ENCODE measurements around the gene CDC37. TPM values are rescaled to one million over a fixed set of nuclear protein-coding genes. Genes with fewer than 3 reads are reported as not detected.

Gene CDC37
- 239 and 271 TPM in 2 replicates for total RNA-seq (2014; rRNA removed; shearing (Covaris generic))

DNA sequence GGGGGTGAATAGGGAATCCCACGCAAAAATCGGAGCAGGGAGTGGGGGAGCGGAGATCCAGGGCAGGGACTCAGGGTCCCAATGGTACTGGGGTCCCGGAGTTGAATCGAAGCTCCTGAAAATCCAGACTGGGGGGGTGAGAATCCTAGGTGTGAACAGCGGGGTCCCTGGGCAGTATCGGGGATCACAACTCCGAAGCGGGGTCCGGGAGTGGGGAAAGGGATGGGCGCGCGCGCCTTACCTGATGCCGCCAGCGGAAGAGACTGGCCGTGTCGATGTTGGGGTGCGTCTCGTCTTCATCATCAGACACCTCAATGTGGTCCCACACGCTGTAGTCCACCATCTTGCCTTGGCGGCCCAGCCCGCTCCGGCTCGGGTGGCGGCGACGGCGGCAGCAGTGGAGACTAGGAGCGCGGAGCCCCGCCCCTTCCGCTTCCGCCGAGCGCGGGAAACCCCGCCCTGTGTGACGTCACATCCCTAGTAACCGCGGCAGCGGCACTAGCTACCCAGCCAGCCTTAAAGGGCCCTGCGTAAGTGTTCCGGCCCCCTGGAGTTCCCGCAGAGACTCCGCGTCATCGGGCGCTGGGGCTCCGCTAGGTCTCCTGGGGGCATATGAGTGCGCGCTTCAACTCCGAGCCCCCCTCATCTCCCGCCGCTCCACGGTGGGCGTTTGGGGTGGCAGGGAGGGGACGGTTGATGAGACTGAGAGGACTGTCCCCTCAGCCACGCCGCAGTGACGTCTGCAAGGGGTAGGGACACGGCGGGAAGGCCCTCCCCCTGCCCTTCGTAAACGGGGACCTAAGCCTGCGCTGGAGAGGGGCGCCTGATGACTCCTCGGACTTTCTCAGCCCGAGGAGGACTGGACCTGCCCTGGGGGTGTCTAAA, at the start of gene CDC37:
Gene CDC37 (minus strand): TSS at position 406 of the 885 bp plus-strand sequence. CDS start 63 bp downstream, at position 343.
- DNase-seq (ENCODE audit: low spot score): peak; percentile 93

DNA sequence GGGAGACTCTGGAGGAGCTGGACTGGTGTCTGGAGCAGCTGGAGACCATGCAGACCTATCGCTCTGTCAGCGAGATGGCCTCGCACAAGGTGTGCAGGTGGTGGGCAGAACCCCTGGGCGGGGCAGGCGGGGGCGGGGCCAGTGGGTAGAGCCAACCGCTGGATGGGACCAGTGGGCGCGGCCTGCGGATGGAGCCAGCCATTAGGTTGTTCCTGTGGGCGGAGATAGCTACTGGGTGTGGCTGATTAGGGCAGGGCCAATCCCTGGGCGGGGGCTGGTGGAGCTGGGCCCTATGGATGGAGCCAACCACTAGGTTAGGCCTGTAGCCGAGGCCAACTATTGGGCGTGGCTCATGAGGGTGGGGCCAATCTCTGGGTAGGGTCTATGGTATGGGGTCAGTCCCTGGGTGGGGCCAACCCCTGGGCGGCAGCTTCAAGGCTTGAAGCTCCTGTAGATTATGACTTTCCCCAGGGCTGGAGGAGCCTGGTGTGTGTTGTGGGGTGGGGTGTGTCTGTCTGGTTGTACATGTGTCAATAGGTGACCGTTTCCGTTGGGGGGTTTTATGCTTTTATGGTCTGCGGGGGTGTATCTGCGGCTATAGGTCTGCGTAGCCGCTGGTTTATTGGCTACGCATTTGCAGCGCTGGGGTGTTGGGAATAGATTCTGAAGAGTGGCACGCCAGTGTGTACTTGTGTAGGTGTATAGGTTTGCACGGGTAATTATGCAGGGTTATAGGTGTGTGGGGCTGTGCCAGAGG, 47.7 kb upstream of the CDC37 start:
- DNase-seq (ENCODE audit: low spot score): no peak

DNA sequence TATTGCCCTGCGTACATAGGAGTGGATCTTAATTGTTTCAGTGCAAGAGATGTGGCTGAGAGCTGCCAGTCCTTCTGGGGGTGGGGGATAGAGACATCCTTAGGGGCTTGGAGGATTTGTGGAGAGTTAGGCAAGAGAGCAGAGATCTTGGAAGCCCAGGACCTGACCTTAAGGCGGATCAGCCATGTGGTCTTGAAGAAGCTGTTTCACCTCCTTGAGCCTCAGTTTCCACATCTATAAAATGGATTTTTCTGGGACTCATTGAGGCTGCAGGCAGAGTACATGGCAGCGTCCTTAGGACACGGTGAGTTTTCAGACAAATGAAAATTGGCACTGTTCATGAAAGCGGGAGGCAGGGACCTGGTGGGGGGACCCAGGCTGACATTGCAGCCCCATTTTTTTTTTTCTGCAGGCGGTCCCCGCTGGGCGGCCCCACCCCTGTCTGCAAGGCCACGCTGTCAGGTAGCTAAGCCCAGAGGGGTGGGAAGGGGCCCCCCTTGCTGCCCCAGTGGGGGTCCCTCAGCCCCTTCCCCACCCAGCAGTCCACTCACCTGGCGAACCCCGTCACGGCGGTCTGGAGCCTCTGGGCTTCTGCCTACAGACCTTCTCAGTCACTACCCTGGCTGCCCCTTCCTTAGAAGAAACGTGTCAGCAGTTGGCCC, 47.0 kb upstream of the CDC37 start:
- no peak for DNase-seq (ENCODE audit: low spot score)

DNA sequence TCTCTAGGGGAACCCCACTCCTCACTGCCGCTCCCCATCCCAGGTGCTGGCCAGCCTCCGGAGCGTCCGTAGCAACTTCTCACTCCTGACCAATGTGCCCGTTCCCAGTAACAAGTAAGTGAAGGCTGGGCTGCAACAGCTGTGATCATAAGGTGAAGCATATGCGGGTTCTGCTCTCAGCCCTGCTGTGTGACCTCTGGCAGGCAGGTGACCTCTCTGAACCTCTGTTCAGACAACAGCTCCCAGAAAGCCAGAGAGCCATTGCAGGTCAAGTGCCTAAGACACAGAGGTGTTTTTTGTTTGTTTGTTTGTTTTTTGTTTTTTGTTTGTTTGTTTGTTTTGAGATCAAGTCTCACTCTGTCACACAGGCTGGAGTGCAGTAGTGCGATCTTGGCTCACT, 45.7 kb upstream of the CDC37 start:
- DNase-seq (ENCODE audit: low spot score): no peak

DNA sequence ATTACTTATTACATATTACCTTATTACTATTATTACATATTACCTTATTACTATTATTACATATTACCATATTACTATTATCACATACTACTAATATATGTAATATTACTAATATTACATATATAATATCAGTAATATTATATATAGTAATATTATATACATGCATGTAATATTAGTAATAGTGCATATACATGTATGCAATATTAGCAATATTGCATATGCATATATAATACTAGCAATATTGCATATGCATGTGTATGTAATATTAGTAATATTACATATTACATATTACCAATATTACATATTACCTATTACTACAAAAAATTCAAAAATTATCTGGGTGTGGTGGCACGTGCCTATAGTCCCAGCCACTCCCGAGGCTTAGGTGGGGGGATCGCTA, 39.4 kb upstream of the CDC37 start:
- DNase-seq (ENCODE audit: low spot score): no peak

DNA sequence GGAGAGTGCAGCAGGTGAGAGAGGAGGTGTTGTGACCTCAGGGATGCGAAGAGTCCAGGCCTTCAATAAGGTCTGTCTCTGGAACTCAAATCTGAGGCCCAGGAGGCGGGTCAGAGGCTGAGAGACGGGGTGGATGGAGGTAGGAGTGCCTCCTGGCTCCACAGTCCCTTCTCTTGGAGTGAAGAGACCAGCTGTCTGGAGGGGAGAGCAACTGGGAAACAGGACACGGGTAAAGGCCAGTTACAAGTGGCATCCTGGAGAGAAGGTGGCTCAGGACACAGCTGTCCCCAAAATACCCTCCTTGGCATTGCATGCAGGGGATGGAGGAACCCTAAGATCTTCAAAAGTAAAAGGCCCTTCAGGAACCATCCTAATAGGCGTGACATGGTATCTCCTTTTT, 36.2 kb upstream of the CDC37 start:
- DNase-seq (ENCODE audit: low spot score): no peak

DNA sequence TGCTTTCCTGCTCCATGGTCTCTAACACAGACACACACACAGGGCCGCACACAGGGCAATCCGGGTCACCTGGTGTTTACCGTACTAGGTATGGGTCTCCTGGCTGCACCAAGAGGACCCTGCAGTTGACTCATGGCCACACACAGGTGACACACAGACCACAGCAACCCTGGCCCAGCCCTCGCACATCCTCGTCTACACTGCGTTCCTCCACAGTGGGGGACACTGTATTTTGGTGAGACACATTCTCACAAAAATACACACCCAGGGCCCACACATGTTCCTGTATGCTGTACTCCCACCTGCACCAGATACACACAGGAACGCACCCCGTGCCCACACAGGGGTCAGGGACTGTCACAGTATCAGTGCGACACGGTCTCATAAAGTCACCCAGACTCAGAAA, 29.8 kb upstream of the CDC37 start:
- no peak for DNase-seq (ENCODE audit: low spot score)

DNA sequence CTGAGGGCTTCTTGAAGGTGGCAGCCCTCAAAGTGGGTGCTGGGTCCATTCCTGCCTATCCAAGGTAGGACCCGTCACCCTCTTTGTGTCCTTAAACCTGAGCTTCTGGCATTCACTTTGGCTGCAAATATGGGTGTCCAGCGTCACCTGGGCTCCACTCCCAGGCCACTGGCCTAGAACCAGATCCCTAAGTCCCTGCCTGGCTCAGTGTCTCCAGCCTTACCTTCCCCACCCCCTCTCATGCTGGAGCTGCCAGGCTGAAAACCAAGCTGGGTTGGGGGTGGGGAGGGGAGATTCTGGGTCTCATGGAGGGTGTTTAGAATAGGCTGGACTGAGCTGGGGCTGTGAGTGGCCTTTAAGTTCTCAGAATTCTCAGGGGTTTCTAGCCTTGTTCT, 29.4 kb upstream of the CDC37 start:
- DNase-seq (ENCODE audit: low spot score): no peak

DNA sequence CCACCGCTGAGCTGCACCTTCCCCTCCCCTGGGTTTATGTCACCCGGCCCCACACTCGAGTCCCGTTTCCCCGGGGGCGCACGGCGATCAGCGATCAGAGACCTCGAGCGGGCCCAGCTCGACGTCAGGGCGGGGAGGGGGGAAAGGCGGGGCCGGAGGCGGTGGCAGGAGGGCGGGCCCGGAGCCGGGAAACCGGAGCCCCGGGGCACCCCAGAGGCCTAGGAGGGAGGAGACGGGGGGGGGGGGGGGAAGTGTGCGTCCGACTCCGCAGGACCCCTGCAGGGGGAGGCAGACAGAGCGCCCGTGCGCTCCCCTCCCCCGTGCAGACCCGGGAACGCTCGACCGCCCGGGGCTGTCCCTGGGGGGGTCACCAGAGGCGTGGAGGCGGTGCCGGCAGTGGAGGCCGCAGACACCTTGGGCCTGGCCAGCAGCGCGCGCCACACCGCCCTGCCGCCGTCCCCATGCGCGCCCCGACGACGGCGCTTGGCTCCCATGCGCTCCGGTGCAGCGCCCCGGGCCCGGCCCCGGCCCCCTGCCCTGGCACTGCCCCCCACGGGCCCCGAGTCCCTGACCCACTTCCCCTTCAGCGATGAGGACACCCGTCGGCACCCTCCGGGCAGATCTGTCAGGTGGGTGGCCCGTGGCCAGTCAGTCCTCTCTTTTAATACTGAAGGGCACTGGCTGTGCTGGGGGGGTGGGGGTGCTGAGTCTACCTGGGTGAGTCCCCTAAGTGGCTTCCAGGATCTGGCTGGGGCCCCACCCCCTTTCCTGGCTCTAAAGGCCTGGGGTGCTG, 28.8 kb upstream of the CDC37 start:
- no peak for DNase-seq (ENCODE audit: low spot score)

DNA sequence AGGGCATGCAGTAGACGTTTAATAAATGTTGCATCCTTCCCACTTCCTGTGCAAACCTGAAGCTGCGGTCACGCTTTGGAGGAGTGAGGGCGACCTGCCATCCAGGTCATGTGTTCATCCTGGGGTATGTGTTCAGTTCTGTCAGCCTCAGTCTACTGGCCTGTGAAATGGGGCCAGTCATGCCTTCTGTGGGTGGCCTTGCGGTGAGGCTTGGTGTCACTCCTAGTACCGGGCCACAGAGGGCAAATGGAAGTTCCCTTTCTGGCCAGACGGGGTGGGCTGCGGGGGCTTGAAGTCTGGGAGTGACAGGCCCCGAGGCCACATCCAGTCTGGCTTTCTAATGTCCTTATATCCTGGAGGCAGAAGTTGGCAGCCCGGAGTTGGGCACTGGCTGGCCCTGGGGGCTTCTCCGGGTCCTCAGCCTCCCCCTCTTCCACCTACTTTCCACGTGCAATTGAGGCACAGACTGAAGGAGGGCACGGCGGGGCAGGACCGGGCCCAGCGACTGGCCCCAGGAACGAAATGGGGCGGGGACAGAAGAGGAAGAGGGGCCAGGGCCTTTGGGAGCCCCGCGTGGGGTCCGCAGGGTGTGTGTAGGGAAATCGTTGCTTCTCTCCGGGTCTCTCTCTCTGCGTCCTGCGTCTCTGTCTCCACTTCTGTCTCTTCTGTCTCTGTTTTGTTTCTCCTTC, 28.1 kb upstream of the CDC37 start:
- no peak for DNase-seq (ENCODE audit: low spot score)

DNA sequence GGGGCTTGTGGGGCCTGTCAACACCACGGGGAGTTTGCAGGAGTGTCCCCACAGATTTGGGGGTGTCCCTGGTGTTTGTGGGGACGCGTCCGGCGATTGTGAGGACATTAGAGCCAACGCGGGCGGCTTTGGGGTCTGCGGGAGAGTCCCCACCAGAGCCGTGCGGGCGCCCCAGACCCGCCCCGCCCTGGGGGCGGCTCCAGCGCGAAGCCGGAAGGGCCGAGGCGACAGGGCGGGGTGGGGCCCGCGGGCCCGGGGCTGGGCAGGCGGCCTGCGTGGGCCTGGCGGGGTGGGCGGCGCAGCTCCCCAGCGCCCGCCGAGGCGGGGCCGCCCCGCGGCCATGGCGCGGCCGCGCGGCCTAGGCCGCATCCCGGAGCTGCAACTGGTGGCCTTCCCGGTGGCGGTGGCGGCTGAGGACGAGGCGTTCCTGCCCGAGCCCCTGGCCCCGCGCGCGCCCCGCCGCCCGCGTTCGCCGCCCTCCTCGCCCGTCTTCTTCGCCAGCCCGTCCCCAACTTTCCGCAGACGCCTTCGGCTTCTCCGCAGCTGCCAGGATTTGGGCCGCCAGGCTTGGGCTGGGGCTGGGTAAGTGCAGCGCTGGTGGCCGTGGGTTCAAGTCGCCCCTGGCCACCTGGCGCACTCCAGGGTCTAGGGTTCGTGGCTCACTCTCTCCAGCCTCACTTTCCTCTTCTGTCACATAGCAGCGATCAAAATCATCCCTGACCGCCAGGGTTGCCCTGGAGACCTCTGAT, 27.3 kb upstream of the CDC37 start:
- no peak for DNase-seq (ENCODE audit: low spot score)

DNA sequence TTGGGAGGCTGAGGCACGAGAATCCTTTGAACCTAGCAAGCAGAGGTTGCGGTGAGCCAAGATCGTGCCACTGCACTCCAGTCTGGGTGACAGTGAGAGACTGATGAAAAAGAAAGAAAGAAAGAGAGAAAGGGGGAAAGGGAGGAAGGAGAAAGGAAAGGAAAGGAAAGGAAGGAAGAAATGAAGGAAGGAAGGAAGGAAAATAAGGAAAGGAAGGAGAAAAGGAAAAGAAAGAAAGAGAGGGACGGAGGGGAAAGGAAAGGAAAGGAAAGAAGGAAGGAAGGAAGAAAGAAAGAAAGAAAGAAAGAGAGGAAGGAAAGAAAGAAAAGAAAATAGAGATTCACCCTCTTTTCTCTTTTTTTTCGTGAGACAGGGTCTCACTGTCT, 25.6 kb upstream of the CDC37 start:
- no peak for DNase-seq (ENCODE audit: low spot score)

DNA sequence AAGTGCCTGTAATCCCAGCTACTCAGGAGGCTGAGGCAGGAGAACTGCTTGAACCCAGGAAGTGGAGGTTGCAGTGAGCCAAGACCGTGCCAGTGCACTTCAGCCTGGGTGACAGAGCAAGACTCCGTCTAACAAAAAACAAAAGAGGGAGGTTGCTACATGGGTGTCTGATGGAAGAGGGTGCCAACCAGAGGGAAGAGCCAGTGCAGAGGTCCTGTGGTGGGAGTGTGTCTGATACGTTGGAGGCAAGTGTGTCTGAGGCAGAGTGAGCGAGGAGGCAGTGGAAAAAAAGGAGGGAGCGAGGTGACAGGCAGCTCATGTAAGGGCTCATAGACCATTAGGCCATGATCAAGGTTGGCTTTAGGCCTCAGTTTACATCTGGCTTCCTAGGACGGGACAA, 23.8 kb upstream of the CDC37 start:
- no peak for DNase-seq (ENCODE audit: low spot score)

DNA sequence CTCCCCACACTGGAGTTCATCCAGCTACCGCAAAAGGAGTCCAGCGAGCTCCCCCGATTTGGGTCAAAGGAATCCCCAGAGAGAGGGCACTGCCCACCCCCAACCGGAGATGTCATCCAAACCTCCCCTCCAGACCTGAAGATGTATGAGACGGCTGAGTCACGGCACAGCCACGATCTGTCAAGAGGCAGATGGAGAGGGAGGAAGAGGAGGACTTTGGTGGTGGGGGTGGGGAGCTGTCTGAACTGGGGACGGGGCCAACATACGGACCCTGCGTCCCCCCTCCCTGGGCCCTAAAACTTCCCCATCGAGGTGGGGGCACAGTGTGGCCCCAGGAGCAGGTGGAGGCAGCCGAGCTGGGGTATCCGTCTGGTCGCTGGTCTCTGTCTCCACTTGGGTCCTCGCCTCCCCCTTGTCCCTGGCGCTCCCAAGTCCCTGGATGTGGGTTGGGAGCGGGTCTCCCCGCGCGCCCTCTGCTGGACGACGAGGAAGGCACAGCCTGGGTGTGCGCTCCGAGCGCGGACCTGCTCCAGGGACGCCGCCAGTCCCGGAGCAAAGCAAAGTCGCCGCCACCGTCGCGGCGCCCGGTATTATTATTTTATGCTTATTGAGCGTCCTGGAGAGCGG, 20.8 kb upstream of the CDC37 start:
- peak; percentile 75 for DNase-seq (ENCODE audit: low spot score)

DNA sequence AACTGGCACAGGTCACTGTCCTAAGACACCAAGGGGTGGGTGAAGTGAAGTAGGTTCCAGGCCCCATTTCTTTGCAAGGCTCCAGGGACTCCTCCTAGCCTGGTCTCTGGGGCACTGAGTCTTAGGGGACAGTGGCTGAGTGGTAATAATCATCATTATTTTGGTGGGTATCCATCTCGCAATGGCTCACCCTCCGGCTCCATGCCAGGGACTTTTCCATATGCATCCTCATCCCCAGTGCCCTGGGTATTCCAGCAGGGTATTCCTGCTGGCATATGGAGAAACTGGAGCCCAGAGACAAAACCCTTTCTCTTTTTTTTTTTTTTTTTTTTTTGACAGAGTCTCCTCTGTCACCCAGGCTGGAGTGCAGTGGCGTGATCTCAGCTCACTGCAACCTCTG, 19.5 kb upstream of the CDC37 start:
- DNase-seq (ENCODE audit: low spot score): no peak

DNA sequence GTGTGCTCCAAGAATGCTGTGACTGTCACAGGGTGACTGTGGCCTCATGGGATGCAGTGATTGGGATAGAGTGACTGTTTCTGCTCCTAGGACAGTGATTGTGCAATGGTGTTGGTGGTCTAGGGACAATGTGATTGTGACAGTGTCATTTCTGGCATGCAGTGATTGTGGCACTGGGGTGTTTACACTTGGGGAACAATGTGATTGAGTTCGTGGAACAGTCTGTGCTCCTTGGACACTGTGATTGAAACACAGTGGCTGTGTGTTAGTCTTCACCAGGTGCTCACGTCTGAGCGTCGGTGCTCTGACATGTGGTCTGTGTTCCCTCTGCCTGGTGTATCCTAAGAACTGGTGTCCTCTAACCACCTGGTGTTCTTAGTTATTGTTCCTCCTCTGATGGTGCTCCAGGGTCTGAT, 18.7 kb upstream of the CDC37 start:
- DNase-seq (ENCODE audit: low spot score): no peak

DNA sequence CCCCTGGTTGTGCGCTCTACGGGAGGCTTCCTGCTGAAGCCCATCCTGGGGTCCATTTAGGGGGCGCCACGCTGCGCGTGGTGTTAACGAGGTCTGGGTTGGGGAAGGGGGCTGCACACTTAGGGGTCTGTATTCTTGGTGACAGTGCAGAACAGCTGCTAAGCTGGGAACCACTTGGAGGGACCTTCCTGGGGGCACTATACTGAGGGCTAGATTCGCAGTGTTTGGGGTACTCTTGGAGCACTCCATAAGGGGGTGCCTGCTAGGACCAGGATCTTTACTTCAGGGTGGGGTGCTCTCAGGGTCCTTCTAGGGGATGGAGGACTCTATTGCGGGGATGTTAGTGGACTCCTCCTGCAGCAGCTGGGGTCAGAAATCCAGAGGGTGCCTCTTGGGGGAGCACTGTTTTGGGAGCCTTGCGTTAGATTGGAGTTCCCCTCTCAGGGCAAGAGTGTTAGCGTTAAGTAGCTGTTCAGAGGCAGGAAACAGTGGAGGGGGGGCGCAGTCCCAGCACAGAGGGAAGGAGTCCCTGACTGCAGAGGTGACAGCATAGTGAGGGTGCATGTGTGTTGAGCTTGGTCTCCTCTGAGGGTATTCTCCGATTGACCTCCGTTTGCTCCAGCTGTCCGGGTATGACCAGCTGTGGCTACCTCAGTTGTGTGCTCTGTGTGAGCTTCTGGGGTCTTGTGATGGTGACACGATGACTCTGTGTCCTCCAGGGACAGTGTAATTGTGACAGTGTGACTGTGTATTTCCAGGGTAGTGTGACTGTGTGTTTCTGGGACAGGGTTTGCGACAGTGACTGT, 18.1 kb upstream of the CDC37 start:
- DNase-seq (ENCODE audit: low spot score): no peak

DNA sequence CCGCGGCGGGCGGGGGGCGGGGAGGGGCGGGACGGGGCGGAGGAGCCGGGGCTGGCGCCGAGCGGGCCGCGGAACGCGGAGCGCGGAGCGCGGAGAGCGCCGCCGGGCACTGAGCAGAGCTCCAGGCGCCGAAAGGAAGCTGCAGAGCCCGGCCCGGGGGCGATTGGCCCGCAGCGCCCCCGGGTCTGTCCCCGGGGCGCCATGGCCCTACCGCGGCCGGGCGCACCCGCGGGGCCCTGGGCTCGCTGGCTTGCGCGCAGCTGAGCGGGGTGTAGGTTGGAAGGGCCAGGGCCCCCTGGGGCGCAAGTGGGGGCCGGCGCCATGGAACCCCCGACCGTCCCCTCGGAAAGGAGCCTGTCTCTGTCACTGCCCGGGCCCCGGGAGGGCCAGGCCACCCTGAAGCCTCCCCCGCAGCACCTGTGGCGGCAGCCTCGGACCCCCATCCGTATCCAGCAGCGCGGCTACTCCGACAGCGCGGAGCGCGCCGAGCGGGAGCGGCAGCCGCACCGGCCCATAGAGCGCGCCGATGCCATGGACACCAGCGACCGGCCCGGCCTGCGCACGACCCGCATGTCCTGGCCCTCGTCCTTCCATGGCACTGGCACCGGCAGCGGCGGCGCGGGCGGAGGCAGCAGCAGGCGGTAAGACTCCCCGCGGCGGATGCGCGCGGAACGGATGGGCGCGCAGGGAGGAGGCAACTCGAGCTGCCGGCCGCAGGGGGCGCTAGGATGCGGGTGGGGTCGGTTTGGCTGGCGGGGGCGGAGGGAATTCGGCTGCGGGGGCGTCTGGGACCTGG, 17.3 kb upstream of the CDC37 start, which contains the start of gene PDE4A:
Gene PDE4A (plus strand): TSS at position 95 of the 796 bp plus-strand sequence. CDS start 227 bp downstream, at position 322.
- DNase-seq (ENCODE audit: low spot score): no peak
